OCI-LY7 (cell line): Measurements from ENCODE around the gene NUDT19.

Experiments used
- EZH2phosphoT487 ChIP-seq: fragments of 200-600 bp; sonication (generic); IDR thresholded peaks from 2 replicates; pipeline ENCODE4 v1.6.1; 2018; ENCODE audit warnings: low read depth, borderline replicate concordance, mild to moderate bottlenecking, mixed run types, antibody characterized with exemption, low read length, moderate library complexity, mixed read lengths
- TF ChIP-seq, protein P1 (sequence below): fragments of 200-600 bp; sonication (generic); conservative IDR thresholded peaks from 2 replicates; pipeline ENCODE4 v1.5.1; 2014; ENCODE audit warnings: mild to moderate bottlenecking, antibody characterized with exemption, low read length, moderate library complexity, mixed read lengths

- TF ChIP-seq, protein P1, sequence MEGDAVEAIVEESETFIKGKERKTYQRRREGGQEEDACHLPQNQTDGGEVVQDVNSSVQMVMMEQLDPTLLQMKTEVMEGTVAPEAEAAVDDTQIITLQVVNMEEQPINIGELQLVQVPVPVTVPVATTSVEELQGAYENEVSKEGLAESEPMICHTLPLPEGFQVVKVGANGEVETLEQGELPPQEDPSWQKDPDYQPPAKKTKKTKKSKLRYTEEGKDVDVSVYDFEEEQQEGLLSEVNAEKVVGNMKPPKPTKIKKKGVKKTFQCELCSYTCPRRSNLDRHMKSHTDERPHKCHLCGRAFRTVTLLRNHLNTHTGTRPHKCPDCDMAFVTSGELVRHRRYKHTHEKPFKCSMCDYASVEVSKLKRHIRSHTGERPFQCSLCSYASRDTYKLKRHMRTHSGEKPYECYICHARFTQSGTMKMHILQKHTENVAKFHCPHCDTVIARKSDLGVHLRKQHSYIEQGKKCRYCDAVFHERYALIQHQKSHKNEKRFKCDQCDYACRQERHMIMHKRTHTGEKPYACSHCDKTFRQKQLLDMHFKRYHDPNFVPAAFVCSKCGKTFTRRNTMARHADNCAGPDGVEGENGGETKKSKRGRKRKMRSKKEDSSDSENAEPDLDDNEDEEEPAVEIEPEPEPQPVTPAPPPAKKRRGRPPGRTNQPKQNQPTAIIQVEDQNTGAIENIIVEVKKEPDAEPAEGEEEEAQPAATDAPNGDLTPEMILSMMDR: no peak
- TF ChIP-seq EZH2phosphoT487: no peak
Observed at GRCh38 chr19:32666084-32666483, 25.5 kb upstream of the NUDT19 start.
